WTC11 (cell line): ENCODE results near the gene DCAF10. TPM values are rescaled to one million over a fixed set of nuclear protein-coding genes. Genes with fewer than 3 reads are reported as not detected.

Experiments used
- JUN ChIP-seq: sonication (generic); formaldehyde crosslinking; IDR thresholded peaks from 2 replicates; pipeline ENCODE4 v1.8.0; 2023; ENCODE audit warnings: mild to moderate bottlenecking, missing genetic modification reagents
- MXD4 ChIP-seq: fragments of 250-450 bp; sonication (Bioruptor Pico); IDR thresholded peaks from 2 replicates; pipeline ENCODE4 v1.8.0; 2021; ENCODE audit warnings: mild to moderate bottlenecking, moderate library complexity, borderline replicate concordance
- ZNF121 ChIP-seq: sonication (generic); formaldehyde crosslinking; IDR thresholded peaks from 2 replicates; pipeline ENCODE4 v1.8.0; 2023; ENCODE audit warnings: missing genetic modification reagents
- ZNF425 ChIP-seq: fragments of 250-450 bp; sonication (Bioruptor Pico); conservative IDR thresholded peaks from 2 replicates; pipeline ENCODE4 v1.9.0; 2021; ENCODE audit warnings: mild to moderate bottlenecking
- total RNA-seq: library from RNA; stranded (reverse); gene quantifications from 3 replicates; pipeline ENCODE4 v1.2.3, GENCODE V29; 2021

DCAF10 gene
- total RNA-seq, 1 experiment from 2014 or later, result 11.7 TPM

- no peak for TF ChIP-seq ZNF425 (CRISPR knock-in tag)
- TF ChIP-seq JUN (CRISPR knock-in tag), result no peak
- no peak for TF ChIP-seq MXD4
- no peak for TF ChIP-seq ZNF121 (CRISPR knock-in tag)
Measured at GRCh38 chr9:37916471-37917312, 116.1 kb downstream of the DCAF10 start (continued).

Other genes starting within 250 kb of the DCAF10 start
- gene FBXO10, start 224.4 kb upstream of the DCAF10 start, total RNA-seq, result 14.0 to 14.7 TPM (median 14.4 TPM) in 3 replicates
- 112 to 126 TPM (median 124 TPM) in 3 replicates for gene TOMM5, start 208.2 kb upstream of the DCAF10 start, total RNA-seq
- gene FRMPD1, start 149.8 kb upstream of the DCAF10 start, total RNA-seq, result 0.14 to 0.26 TPM (median 0.14 TPM) in 3 replicates
- gene TRMT10B, start 47.0 kb upstream of the DCAF10 start, total RNA-seq, result 6.1 to 7.2 TPM (median 7.2 TPM) in 3 replicates
- gene EXOSC3, start 15.7 kb upstream of the DCAF10 start, total RNA-seq, result 69.9 to 73.8 TPM (median 71.0 TPM) in 3 replicates
- 15.0 to 16.2 TPM (median 15.4 TPM) in 3 replicates for gene SLC25A51, start 103.3 kb downstream of the DCAF10 start, total RNA-seq